A673 (cell line): ENCODE results near the gene ART4.

Experiments used
- CTCF ChIP-seq: fragments of 300-800, 200-600 bp; sonication (generic); conservative IDR thresholded peaks from 2 replicates; pipeline ENCODE4 v1.5.1; 2017; ENCODE audit warnings: low read depth, mild to moderate bottlenecking, antibody characterized with exemption, low read length, moderate library complexity, mixed read lengths
- EZH2 ChIP-seq: fragments of 200-600 bp; sonication (generic); IDR thresholded peaks from 2 replicates; pipeline ENCODE4 v1.6.1; 2017; ENCODE audit warnings: borderline replicate concordance, low read depth, mild to moderate bottlenecking, mixed read lengths, antibody characterized with exemption, low read length; ENCODE audit not compliant: poor library complexity, severe bottlenecking

GRCh38 chr12:14842315-14842714 lies 1.0 kb downstream of the ART4 start:
- no peak for TF ChIP-seq CTCF
- TF ChIP-seq EZH2, result no peak
